GM10847 (cell line): Measurements from ENCODE around the gene ATXN3.
A peak's percentile ranks its signal among the peaks of the same experiment; 100 is the strongest.

Experiments used
- POLR2A ChIP-seq: IDR thresholded peaks from 2 replicates; pipeline ENCODE4 v1.6.1; 2011; ENCODE audit not compliant: insufficient read length; ENCODE audit errors: extremely low read depth

Gene ATXN3

GRCh38 chr14:92106143-92106926 is at the start of gene ATXN3:
TSS of gene ATXN3 (minus strand) at chr14:92106582. CDS start at chr14:92106552, 30 bp downstream.
- TF ChIP-seq POLR2A: peak; percentile 47

- TF ChIP-seq POLR2A: no peak
These were observed 48.0 kb upstream of the ATXN3 start for GRCh38 chr14:92154283-92154942.

GRCh38 chr14:92153581-92153980 is 47.2 kb upstream of the ATXN3 start:
- no peak for TF ChIP-seq POLR2A

- no peak for TF ChIP-seq POLR2A
These were observed 38.3 kb upstream of the ATXN3 start for GRCh38 chr14:92144708-92145107.

- no peak for TF ChIP-seq POLR2A
These were observed 37.6 kb upstream of the ATXN3 start for GRCh38 chr14:92143962-92144361.

GRCh38 chr14:92143309-92143708 is 36.9 kb upstream of the ATXN3 start:
- TF ChIP-seq POLR2A: no peak

- no peak for TF ChIP-seq POLR2A
These were observed 28.9 kb upstream of the ATXN3 start for GRCh38 chr14:92135269-92135668.

GRCh38 chr14:92134456-92134855 is 28.1 kb upstream of the ATXN3 start:
- no peak for TF ChIP-seq POLR2A

- TF ChIP-seq POLR2A: no peak
These were observed 16.4 kb upstream of the ATXN3 start for GRCh38 chr14:92122761-92123160.

GRCh38 chr14:92122351-92122677 is 15.9 kb upstream of the ATXN3 start:
- TF ChIP-seq POLR2A: no peak

GRCh38 chr14:92121670-92122350 is 15.4 kb upstream of the ATXN3 start, which contains the start of the genes CPSF2 and NDUFB1:
TSS of gene CPSF2 (plus strand) at chr14:92121969. CDS start at chr14:92130985, 9,016 bp downstream.
TSS of gene NDUFB1 (minus strand) at chr14:92121706. CDS start at chr14:92117637, 4,069 bp downstream.
- peak; percentile 97 for TF ChIP-seq POLR2A

- no peak for TF ChIP-seq POLR2A
These were observed 14.9 kb upstream of the ATXN3 start for GRCh38 chr14:92121207-92121669.

GRCh38 chr14:92109490-92109889 is 3.1 kb upstream of the ATXN3 start:
- TF ChIP-seq POLR2A: no peak

- TF ChIP-seq POLR2A: no peak
These were observed 2.2 kb upstream of the ATXN3 start for GRCh38 chr14:92108345-92109254.

- TF ChIP-seq POLR2A: no peak
These were observed 564 bp downstream of the ATXN3 start for GRCh38 chr14:92105893-92106142.
